SU-DHL-6 (cell line): ENCODE results near the gene MACC1.

ENCODE experiments used
- H2AFZ ChIP-seq: fragments of 200-600 bp; sonication (generic); 2 replicates; pipeline ENCODE4 v1.6.1; 2014; ENCODE audit warnings: low read depth, mild to moderate bottlenecking, moderate library complexity, mixed read lengths, antibody characterized with exemption, low read length; ENCODE audit not compliant: severe bottlenecking
- H3F3A ChIP-seq: fragments of 200-600 bp; shearing (Covaris generic); 2 replicates; pipeline ENCODE4 v1.6.0; 2016; ENCODE audit warnings: antibody characterized with exemption, mild to moderate bottlenecking; ENCODE audit not compliant: insufficient read depth
- H3K27ac ChIP-seq: fragments of 200-600 bp; sonication (generic); 2 replicates; pipeline ENCODE4 v1.5.1; 2016; ENCODE audit warnings: low read depth, mild to moderate bottlenecking, low read length, moderate library complexity, mixed read lengths
- H3K27me3 ChIP-seq: fragments of 200-600 bp; sonication (generic), shearing (Covaris generic); 2 replicates; pipeline ENCODE4 v1.6.0; 2014; ENCODE audit warnings: mild to moderate bottlenecking, low read length
- H3K36me3 ChIP-seq: fragments of 200-600 bp; sonication (generic); 2 replicates; pipeline ENCODE4 v1.6.1; 2014; ENCODE audit warnings: mild to moderate bottlenecking, low read length, mixed read lengths
- H3K4me2 ChIP-seq: fragments of 300-600, 200-600 bp; shearing (Covaris generic), sonication (generic); 2 replicates; pipeline ENCODE4 v1.6.0; 2014; ENCODE audit warnings: low read length, low read depth, mild to moderate bottlenecking; ENCODE audit not compliant: poor library complexity, severe bottlenecking
- H3K4me3 ChIP-seq: fragments of 200-600 bp; sonication (generic); 2 replicates; pipeline ENCODE4 v1.5.1; 2014; ENCODE audit warnings: antibody characterized with exemption, low read length, mild to moderate bottlenecking, mixed read lengths; ENCODE audit not compliant: insufficient read depth, poor library complexity, severe bottlenecking
- H3K79me2 ChIP-seq: fragments of 200-600 bp; sonication (generic); 2 replicates; pipeline ENCODE4 v1.6.1; 2014; ENCODE audit warnings: mild to moderate bottlenecking, low read length, moderate library complexity; ENCODE audit not compliant: insufficient read depth
- H3K9ac ChIP-seq: fragments of 200-600 bp; sonication (generic); 2 replicates; pipeline ENCODE4 v1.7.0; 2014; ENCODE audit warnings: mild to moderate bottlenecking, low read length
- H3K9me2 ChIP-seq: fragments of 200-600 bp; sonication (generic); replicated peaks from 2 replicates; pipeline ENCODE4 v1.6.1; 2014; ENCODE audit warnings: low read length; ENCODE audit not compliant: insufficient read depth
- H3K9me3 ChIP-seq: fragments of 200-600 bp; sonication (generic); 2 replicates; pipeline ENCODE4 v1.6.1; 2014; ENCODE audit warnings: low read length, mixed read lengths; ENCODE audit not compliant: insufficient read depth
- H4K20me1 ChIP-seq: fragments of 200-600 bp; sonication (generic); 2 replicates; pipeline ENCODE4 v1.6.1; 2014; ENCODE audit warnings: low read depth, mild to moderate bottlenecking, antibody characterized with exemption, low read length, moderate library complexity, mixed read lengths
- CTCF ChIP-seq: fragments of 200-600 bp; sonication (generic); IDR thresholded peaks from one replicate; pipeline ENCODE4 v1.5.1; 2017; ENCODE audit warnings: antibody characterized with exemption, mild to moderate bottlenecking, low read length, moderate library complexity; ENCODE audit not compliant: insufficient read depth, poor library complexity, severe bottlenecking
- EZH2phosphoT487 ChIP-seq: fragments of 200-600 bp; sonication (generic), shearing (Covaris generic); conservative IDR thresholded peaks from 2 replicates; pipeline ENCODE4 v1.6.1; 2018; ENCODE audit warnings: mild to moderate bottlenecking, antibody characterized with exemption, low read length, moderate library complexity, mixed read lengths

Gene MACC1

GRCh38 chr7:20191391-20191869 is 25.8 kb downstream of the MACC1 start:
- Histone ChIP-seq H3K79me2 (peaks cover 75% of the 10 kb centered on the region), H3K4me3 (no peak overlapping the region), H3K9me3 (no peaks in the 10 kb centered on the region), H2AFZ (no peak overlapping the region), H3K9me2 (no peaks in the 10 kb centered on the region), H3K4me2 (peak overlapping the region; percentile 17), H3F3A (peaks cover 8% of the 10 kb centered on the region; the same call in 1 of the 2 replicates), H3K9ac (no peak overlapping the region), H3K27me3 (no peaks in the 10 kb centered on the region), H3K36me3 (peaks cover 16% of the 10 kb centered on the region), H3K27ac (peak overlapping the region; percentile 27), H4K20me1 (no peaks in the 10 kb centered on the region)
- no peak for TF ChIP-seq EZH2phosphoT487
- no peak for TF ChIP-seq CTCF

- no peak overlapping the region for H2AFZ ChIP-seq
- H3K9me2 ChIP-seq, result no peaks in the 10 kb centered on the region
- H3K27ac ChIP-seq, result peak overlapping the region; percentile 27
- no peaks in the 10 kb centered on the region for H3K9me3 ChIP-seq
- H3K4me2 ChIP-seq, result peak overlapping the region; percentile 17
- no peak overlapping the region for H3K9ac ChIP-seq
- peaks cover 8% of the 10 kb centered on the region; the same call in 1 of the 2 replicates for H3F3A ChIP-seq
- H3K79me2 ChIP-seq, result peaks cover 79% of the 10 kb centered on the region
- H3K27me3 ChIP-seq, result no peaks in the 10 kb centered on the region
- peaks cover 21% of the 10 kb centered on the region for H3K36me3 ChIP-seq
- TF ChIP-seq EZH2phosphoT487 (no peak), CTCF (no peak)
- H3K4me3 ChIP-seq, result no peak overlapping the region
- H4K20me1 ChIP-seq, result no peaks in the 10 kb centered on the region
Observed at GRCh38 chr7:20190560-20191390, 26.4 kb downstream of the MACC1 start.

- H3K9me2 ChIP-seq, result no peaks in the 10 kb centered on the region
- no peak overlapping the region for H2AFZ ChIP-seq
- H3K4me2 ChIP-seq, result no peak overlapping the region
- peaks cover 8% of the 10 kb centered on the region; the same call in 1 of the 2 replicates for H3F3A ChIP-seq
- H3K27ac ChIP-seq, result no peak overlapping the region
- H4K20me1 ChIP-seq, result no peaks in the 10 kb centered on the region
- H3K4me3 ChIP-seq, result no peak overlapping the region
- H3K36me3 ChIP-seq, result peaks cover 24% of the 10 kb centered on the region
- H3K9me3 ChIP-seq, result no peaks in the 10 kb centered on the region
- TF ChIP-seq EZH2phosphoT487, result no peak
- TF ChIP-seq CTCF, result no peak
- no peaks in the 10 kb centered on the region for H3K27me3 ChIP-seq
- no peak overlapping the region for H3K9ac ChIP-seq
- H3K79me2 ChIP-seq, result peaks cover 84% of the 10 kb centered on the region
Observed at GRCh38 chr7:20189852-20190251, 27.3 kb downstream of the MACC1 start.
